Dendritic cell treated with granulocyte-macrophage colony-stimulating factor and Interleukin-4, amounts not matched to agents 40 ng/mL and 50 ng/mL, for 4 days (primary cell): ENCODE measurements around the gene FAS.

ENCODE experiments used
- H3K27ac Mint-ChIP-seq: one replicate; pipeline ENCODE4 v1.8.0; 2022; ENCODE audit warnings: mild to moderate bottlenecking, mixed read lengths
- H3K27me3 Mint-ChIP-seq: one replicate; pipeline ENCODE4 v1.8.0; 2022; ENCODE audit warnings: mild to moderate bottlenecking, mixed read lengths
- H3K36me3 Mint-ChIP-seq: one replicate; pipeline ENCODE4 v1.8.0; 2022; ENCODE audit warnings: low read depth, mixed read lengths
- H3K4me1 Mint-ChIP-seq: one replicate; pipeline ENCODE4 v1.8.0; 2022; ENCODE audit warnings: low read depth, mixed read lengths
- H3K4me3 Mint-ChIP-seq: one replicate; pipeline ENCODE4 v1.8.0; 2022; ENCODE audit warnings: mild to moderate bottlenecking, moderate library complexity, mixed read lengths
- H3K9me3 Mint-ChIP-seq: one replicate; pipeline ENCODE4 v1.8.0; 2022; ENCODE audit warnings: mixed read lengths
- intact Hi-C: fragments of 100-400 bp; cut with micrococcal nuclease; formaldehyde crosslinking; loops from one replicate; pipeline ENCODE4 v1.15.0; 2022

FAS gene

DNA sequence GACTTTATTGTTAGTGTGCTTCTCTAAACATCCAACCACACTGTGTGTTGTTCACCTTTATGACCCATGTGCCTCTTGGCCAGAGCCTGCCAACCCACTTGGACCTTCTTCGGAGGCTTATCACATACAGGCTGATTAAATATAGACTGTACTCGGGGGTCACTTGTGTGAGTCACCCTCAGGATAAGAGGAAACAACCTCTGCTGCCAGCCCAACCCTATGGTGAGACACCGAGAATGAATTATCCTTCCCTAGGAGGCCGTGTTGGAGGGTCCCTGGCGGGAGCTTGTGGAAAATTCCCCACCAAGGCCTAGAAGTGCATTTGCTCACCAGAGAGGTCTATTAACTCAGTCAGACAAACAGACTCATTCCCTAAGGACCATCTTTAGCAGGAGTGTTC, 63.0 kb downstream of the FAS start:
- Mint-ChIP-seq H3K36me3 (no peaks in the 10 kb centered on the region), H3K4me1 (peaks cover 35% of the 10 kb centered on the region), H3K4me3 (no peak overlapping the region), H3K27ac (no peak overlapping the region), H3K27me3 (no peaks in the 10 kb centered on the region), H3K9me3 (no peaks in the 10 kb centered on the region)
- intact Hi-C loops = no loop called here

DNA sequence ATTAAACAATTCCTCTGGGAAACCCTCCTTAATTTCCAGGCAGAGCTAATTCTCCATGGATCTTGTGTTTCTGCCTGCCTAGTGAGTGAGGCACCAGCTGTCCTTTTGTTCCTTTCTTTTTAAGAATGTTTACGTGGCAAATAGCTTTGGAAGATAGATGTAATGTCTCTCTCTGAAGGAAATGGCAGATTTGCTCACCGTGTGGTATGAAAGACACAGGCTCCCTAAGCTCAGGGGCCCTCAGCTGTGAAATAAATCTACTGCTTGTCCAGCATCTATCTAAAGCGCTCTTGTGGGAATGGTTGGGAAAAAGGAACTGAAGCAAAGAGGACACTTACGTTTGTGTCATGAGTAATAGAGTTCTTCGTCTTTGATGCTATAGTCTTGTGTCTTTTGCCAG, 64.6 kb downstream of the FAS start:
- no peaks in the 10 kb centered on the region for H3K9me3 Mint-ChIP-seq
- intact Hi-C loops = no loop called here
- H3K4me3 Mint-ChIP-seq = no peak overlapping the region
- H3K4me1 Mint-ChIP-seq = peaks cover 35% of the 10 kb centered on the region
- no peaks in the 10 kb centered on the region for H3K27me3 Mint-ChIP-seq
- H3K36me3 Mint-ChIP-seq = no peaks in the 10 kb centered on the region
- H3K27ac Mint-ChIP-seq = peak overlapping the region; percentile 48

DNA sequence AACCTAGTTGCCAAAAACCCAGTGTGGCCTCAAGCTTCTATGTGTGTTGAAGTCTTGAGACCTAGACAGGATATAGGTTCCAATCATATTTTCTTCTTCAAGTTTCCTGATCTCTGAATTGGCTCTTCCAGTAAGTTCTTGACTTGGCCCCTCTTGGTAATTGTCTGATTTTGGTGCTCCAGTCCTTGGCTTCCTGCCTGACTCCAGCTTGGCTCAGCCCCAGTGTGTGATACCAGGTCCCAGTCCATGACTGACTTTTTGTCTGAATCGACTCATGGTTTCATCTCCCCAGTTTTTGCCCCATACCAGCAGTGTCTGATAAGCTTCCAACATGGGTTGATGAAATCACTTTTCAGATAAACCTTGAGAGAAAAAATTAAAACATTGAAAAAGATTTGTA, 72.3 kb downstream of the FAS start:
- no peaks in the 10 kb centered on the region for H3K9me3 Mint-ChIP-seq
- peaks cover 2% of the 10 kb centered on the region for H3K27me3 Mint-ChIP-seq
- no peaks in the 10 kb centered on the region for H3K36me3 Mint-ChIP-seq
- no peaks in the 10 kb centered on the region for H3K4me1 Mint-ChIP-seq
- intact Hi-C loops = no loop called here
- no peak overlapping the region for H3K4me3 Mint-ChIP-seq
- H3K27ac Mint-ChIP-seq = no peak overlapping the region

DNA sequence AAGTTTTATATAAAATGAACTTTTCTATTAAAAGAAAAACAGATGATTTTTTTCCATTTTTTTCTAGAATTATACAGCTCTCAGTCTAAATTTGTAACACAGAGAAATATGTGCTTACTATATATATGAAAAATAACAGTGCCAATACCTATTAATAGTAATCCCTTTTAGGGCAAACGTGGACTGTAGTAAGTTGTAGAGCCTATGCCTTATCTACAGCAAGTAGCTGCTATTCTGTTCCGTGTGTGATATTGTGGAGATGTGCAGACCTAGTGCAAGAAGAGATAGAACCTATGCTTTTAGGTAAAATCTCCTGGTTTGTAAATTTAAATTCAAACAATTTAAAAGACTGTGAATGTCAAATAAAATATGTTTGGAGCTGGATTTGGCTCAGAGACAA, 72.9 kb downstream of the FAS start:
- intact Hi-C loops = no loop called here
- H3K9me3 Mint-ChIP-seq = no peaks in the 10 kb centered on the region
- no peaks in the 10 kb centered on the region for H3K36me3 Mint-ChIP-seq
- no peaks in the 10 kb centered on the region for H3K4me1 Mint-ChIP-seq
- H3K4me3 Mint-ChIP-seq = no peak overlapping the region
- H3K27ac Mint-ChIP-seq = no peak overlapping the region
- peaks cover 2% of the 10 kb centered on the region for H3K27me3 Mint-ChIP-seq

DNA sequence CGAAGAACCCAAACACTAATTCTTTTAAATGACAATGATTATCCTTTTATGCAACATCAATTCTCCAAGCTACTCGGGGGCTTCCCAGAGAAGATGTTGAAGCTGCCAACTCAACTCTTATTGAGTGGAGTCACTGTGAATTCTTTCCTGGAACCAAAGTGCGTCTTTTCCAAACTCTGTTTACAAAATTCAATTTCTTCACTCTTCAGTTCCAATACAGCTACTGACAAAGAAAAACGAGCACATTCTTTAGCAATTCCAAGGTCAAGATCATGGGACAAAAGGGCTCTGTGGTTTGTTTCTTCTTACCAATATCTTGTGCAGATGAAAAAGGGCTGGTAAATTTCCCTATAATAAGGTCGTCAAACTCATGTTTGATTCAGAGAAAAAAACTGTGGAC, 74.2 kb downstream of the FAS start:
- H3K27ac Mint-ChIP-seq = no peak overlapping the region

More for the DNA sequence above, 74.2 kb downstream of the FAS start:
- Mint-ChIP-seq H3K27me3 (peaks cover 2% of the 10 kb centered on the region), H3K4me1 (no peaks in the 10 kb centered on the region), H3K4me3 (no peak overlapping the region), H3K9me3 (no peaks in the 10 kb centered on the region), H3K36me3 (no peaks in the 10 kb centered on the region)
- intact Hi-C loops = no loop called here
